ENCODE results near the gene KIF5C.
"Not testable (repeated sequence)": the region's sequence is repeated elsewhere in the genome, so short reads cannot be mapped to it uniquely, and the experiment has no call there.

The KIF5C gene

DNA sequence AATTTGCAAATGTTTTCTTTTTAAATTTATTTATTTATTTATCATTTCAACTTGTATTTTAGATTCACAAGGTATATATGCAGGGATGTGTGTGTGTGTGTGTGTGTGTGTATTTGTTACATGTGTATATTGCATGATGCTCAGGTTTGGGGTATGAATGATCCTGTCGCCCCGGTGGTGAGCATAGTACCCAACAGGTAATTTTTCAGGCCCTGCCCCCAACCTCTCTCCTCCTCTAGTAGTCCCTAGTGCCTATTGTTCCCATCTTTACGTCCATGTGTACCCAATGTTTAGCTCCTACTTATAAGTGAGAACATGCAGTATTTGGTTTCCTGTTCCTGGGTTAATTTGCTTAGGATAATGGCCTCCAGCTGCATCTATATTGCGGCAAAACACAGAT lies 33.0 kb upstream of the KIF5C start:
- Histone ChIP-seq H3K4me1 (ENCODE audit: control insufficient read depth in 1 of 2, insufficient read depth in 1 of 2, low read depth in 1 of 2, low read length in 1 of 2) (no peaks in the 10 kb centered on the region), H3K36me3 (no peaks in the 10 kb centered on the region), H3K27ac (no peak overlapping the region), H3K9me3 (no peaks in the 10 kb centered on the region), H3K27me3 (no peaks in the 10 kb centered on the region), H3K4me3 (ENCODE audit: low read depth in 1 of 2, low read length in 1 of 2) (no peak overlapping the region)
- TF ChIP-seq, protein P1, sequence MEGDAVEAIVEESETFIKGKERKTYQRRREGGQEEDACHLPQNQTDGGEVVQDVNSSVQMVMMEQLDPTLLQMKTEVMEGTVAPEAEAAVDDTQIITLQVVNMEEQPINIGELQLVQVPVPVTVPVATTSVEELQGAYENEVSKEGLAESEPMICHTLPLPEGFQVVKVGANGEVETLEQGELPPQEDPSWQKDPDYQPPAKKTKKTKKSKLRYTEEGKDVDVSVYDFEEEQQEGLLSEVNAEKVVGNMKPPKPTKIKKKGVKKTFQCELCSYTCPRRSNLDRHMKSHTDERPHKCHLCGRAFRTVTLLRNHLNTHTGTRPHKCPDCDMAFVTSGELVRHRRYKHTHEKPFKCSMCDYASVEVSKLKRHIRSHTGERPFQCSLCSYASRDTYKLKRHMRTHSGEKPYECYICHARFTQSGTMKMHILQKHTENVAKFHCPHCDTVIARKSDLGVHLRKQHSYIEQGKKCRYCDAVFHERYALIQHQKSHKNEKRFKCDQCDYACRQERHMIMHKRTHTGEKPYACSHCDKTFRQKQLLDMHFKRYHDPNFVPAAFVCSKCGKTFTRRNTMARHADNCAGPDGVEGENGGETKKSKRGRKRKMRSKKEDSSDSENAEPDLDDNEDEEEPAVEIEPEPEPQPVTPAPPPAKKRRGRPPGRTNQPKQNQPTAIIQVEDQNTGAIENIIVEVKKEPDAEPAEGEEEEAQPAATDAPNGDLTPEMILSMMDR (IDR thresholded peaks at IDR 0.05), result no peak

DNA sequence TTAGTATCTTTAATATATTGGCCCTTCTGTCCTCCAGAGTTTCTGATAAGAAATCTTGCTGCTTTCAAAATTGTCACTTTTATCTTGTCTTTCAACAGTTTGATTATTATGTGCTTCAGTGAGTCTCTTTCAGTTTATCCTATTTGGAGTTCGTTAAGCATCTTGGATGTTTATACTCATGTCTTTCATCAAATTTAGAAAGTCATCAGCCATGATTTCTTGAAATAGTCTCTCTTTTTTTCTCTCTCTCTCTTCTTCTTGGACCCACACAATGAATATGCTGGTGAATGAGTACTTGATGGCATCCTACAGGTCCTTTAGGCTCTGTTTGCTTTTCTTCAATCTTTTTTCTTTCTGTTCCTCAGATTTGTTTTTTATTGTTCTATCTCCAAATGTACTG lies 26.9 kb upstream of the KIF5C start:
- no peak overlapping the region for H3K4me3 ChIP-seq (ENCODE audit: low read depth in 1 of 2, low read length in 1 of 2)
- H3K27ac ChIP-seq, result no peak overlapping the region
- no peaks in the 10 kb centered on the region for H3K9me3 ChIP-seq
- no peaks in the 10 kb centered on the region for H3K4me1 ChIP-seq (ENCODE audit: control insufficient read depth in 1 of 2, insufficient read depth in 1 of 2, low read depth in 1 of 2, low read length in 1 of 2)
- TF ChIP-seq, protein P1 (IDR thresholded peaks at IDR 0.05), result no peak
- no peaks in the 10 kb centered on the region for H3K27me3 ChIP-seq
- no peaks in the 10 kb centered on the region for H3K36me3 ChIP-seq

DNA sequence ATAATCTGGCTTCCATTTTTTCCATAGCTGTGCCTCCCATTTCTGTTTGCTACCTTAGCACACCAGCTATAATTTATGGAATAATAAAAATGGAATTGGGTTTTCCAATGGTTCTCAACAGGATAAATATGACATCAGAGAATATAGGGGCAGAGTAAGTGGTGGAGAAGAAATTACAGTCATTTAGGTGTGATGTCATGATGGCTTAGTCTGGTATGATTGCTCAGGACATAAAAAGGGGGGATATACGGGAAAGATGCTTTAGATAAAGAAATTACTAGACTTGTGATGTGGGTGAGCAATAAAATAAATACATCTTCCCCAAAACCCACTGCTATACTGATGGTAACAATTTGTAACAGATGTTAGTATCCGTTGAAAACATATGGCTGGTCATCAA lies 21.6 kb upstream of the KIF5C start:
- Histone ChIP-seq H3K9me3 (no peaks in the 10 kb centered on the region), H3K27me3 (peaks cover 10% of the 10 kb centered on the region), H3K27ac (no peak overlapping the region), H3K36me3 (no peaks in the 10 kb centered on the region), H3K4me1 (ENCODE audit: control insufficient read depth in 1 of 2, insufficient read depth in 1 of 2, low read depth in 1 of 2, low read length in 1 of 2) (peaks cover 6 to 9% of the 10 kb centered on the region in 2 experiments), H3K4me3 (ENCODE audit: low read depth in 1 of 2, low read length in 1 of 2) (no peak overlapping the region)
- TF ChIP-seq, protein P1 (IDR thresholded peaks at IDR 0.05), result no peak

DNA sequence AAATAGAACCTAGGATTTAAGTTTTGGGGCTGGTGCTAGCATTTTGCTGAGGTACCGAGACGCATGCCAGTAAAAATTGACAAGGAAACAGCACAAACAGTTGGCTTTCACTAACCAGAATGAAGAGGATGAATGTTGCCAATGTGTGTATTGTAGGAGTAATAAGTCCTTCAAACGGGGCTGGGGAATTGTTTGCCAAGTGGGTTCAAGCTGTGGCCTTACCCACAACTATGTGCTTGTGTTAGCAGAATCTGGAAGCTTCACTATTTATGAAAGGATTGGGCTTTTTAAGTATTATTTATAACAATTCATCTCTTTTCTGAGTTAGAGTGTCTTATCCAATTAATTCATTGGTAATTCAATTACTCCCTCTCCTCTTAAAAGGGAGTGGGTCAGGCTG lies 15.0 kb upstream of the KIF5C start:
- no peaks in the 10 kb centered on the region for H3K4me1 ChIP-seq (ENCODE audit: control insufficient read depth in 1 of 2, insufficient read depth in 1 of 2, low read depth in 1 of 2, low read length in 1 of 2)
- TF ChIP-seq, protein P1 (IDR thresholded peaks at IDR 0.05), result no peak
- no peaks in the 10 kb centered on the region for H3K9me3 ChIP-seq
- no peak overlapping the region for H3K27ac ChIP-seq
- H3K36me3 ChIP-seq, result no peaks in the 10 kb centered on the region
- H3K27me3 ChIP-seq, result peaks cover 10% of the 10 kb centered on the region
- no peak overlapping the region for H3K4me3 ChIP-seq (ENCODE audit: low read depth in 1 of 2, low read length in 1 of 2)

DNA sequence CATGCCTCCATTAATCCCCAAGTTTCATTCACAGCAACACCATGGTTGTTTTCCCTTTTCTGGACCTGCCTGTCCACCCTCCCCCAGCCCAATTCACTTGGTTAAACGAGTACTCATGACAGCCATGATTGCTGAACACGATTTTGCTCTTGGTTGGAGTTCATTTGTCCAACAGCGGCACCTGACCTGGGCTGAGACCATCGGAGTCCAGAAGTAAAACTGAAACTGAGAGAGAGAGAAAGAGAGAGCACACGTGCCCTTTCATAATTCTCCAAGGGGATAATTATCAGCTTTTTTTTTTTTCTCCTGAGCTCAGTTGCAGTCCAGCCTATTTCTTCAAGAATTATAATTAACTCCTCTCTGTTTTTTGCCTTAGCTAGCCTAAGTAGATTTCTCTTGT lies 13.7 kb upstream of the KIF5C start:
- H3K9me3 ChIP-seq, result no peaks in the 10 kb centered on the region
- H3K4me1 ChIP-seq (ENCODE audit: control insufficient read depth in 1 of 2, insufficient read depth in 1 of 2, low read depth in 1 of 2, low read length in 1 of 2), result no peaks in the 10 kb centered on the region
- no peaks in the 10 kb centered on the region for H3K36me3 ChIP-seq
- peaks cover 3% of the 10 kb centered on the region for H3K27me3 ChIP-seq
- no peak overlapping the region for H3K4me3 ChIP-seq (ENCODE audit: low read depth in 1 of 2, low read length in 1 of 2)
- TF ChIP-seq, protein P1 (IDR thresholded peaks at IDR 0.05), result no peak
- H3K27ac ChIP-seq, result no peak overlapping the region

DNA sequence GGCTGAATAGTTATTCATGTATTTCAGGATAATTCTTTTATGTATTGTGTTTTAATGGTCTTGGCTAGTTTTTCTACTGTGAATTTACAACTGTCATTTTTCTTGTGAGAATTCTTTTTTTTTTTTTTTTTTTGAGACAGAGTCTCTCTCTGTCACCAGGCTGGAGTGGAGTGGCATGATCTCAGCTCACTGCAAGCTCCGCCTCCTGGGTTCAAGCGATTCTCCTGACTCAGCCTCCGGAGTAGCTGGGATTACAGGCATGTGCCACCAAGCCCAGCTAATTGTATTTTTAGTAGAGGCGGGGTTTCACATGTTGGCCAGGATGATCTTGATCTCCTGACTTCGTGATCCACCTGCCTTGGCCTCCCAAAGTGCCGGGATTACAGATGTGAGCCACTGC lies 12.5 kb upstream of the KIF5C start:
- H3K27me3 ChIP-seq; H3K27ac ChIP-seq; H3K9me3 ChIP-seq; H3K4me1 ChIP-seq (ENCODE audit: control insufficient read depth in 1 of 2, insufficient read depth in 1 of 2, low read depth in 1 of 2, low read length in 1 of 2); H3K36me3 ChIP-seq; H3K4me3 ChIP-seq (ENCODE audit: low read depth in 1 of 2, low read length in 1 of 2): not testable (repeated sequence)

Data from neutrophil (primary cell).